PFSK-1 (cell line): Measurements from ENCODE around the gene CRKL.

Source experiments
- POLR2AphosphoS5 ChIP-seq: IDR thresholded peaks from 2 replicates; pipeline ENCODE4 v1.6.1; 2012; ENCODE audit warnings: low read depth, mild to moderate bottlenecking, control low read depth, low read length, moderate library complexity
- REST ChIP-seq, 2 experiments: IDR thresholded peaks; 2 replicates each; pipeline versions ENCODE4 v1.6.1 to v1.8.0; 2011 to 2012; ENCODE audit warnings: low read depth in 2 of 2, low read length in 2 of 2, control low read depth in 1 of 2, inconsistent platforms in 1 of 2, mild to moderate bottlenecking in 1 of 2, moderate library complexity in 1 of 2; ENCODE audit not compliant: insufficient read depth in 1 of 2
- SIN3A ChIP-seq: IDR thresholded peaks from 2 replicates; pipeline ENCODE4 v1.6.1; 2012; ENCODE audit warnings: mild to moderate bottlenecking, low read length, moderate library complexity, borderline replicate concordance; ENCODE audit not compliant: insufficient read depth
- TAF1 ChIP-seq: IDR thresholded peaks from 2 replicates; pipeline ENCODE4 v1.6.1; 2012; ENCODE audit warnings: low read length, control low read depth, borderline replicate concordance; ENCODE audit not compliant: insufficient read depth

- TF ChIP-seq TAF1 (peak; percentile 88), SIN3A (peak; percentile 87; the same call in 1 of the 2 replicates), REST (IDR thresholded peaks at IDR 0.05; ENCODE audit: insufficient read depth in 1 of 2, low read depth in 2 of 2, low read length in 2 of 2) (no peak), POLR2AphosphoS5 (peak; percentile 77)
These were observed at the start of gene CRKL for GRCh38 chr22:20916916-20917810.
